H9 (cell line): ENCODE measurements around the gene ASCC2. TPM values are rescaled to one million over a fixed set of nuclear protein-coding genes. Genes with fewer than 3 reads are reported as not detected.

ENCODE experiments used
- DNase-seq: peaks from one replicate; pipeline ENCODE4 v3.0.0-alpha.2; 2017
- H2AFZ ChIP-seq: one replicate; pipeline ENCODE4 v1.6.1; 2013; ENCODE audit warnings: mild to moderate bottlenecking, low read length, control low read depth, moderate library complexity
- H2AK5ac ChIP-seq: 2 replicates; pipeline ENCODE4 v1.6.1; 2013; ENCODE audit warnings: low read length, control low read depth, mixed read lengths; ENCODE audit not compliant: insufficient read length
- H2BK120ac ChIP-seq: one replicate; pipeline ENCODE4 v1.6.1; 2013; ENCODE audit warnings: low read depth, mild to moderate bottlenecking, low read length, control low read depth, inconsistent platforms; ENCODE audit not compliant: poor library complexity, severe bottlenecking
- H2BK12ac ChIP-seq: 2 replicates; pipeline ENCODE4 v1.6.1; 2013; ENCODE audit warnings: low read length, control low read depth, mixed read lengths, low read depth; ENCODE audit not compliant: insufficient read length
- H2BK15ac ChIP-seq: 2 replicates; pipeline ENCODE4 v1.6.1; 2013; ENCODE audit warnings: low read depth, low read length, control low read depth
- H2BK20ac ChIP-seq: one replicate; pipeline ENCODE4 v1.6.1; 2013; ENCODE audit warnings: low read depth, mild to moderate bottlenecking, low read length, control low read depth, inconsistent platforms; ENCODE audit not compliant: poor library complexity, severe bottlenecking
- H2BK5ac ChIP-seq: 2 replicates; pipeline ENCODE4 v1.6.1; 2013; ENCODE audit warnings: low read length, control low read depth, mixed read lengths; ENCODE audit not compliant: insufficient read length
- H3K14ac ChIP-seq: 2 replicates; pipeline ENCODE4 v1.6.1; 2013; ENCODE audit warnings: low read length, control low read depth; ENCODE audit not compliant: insufficient read depth
- H3K18ac ChIP-seq: 2 replicates; pipeline ENCODE4 v1.6.1; 2013; ENCODE audit warnings: low read depth, mild to moderate bottlenecking, mixed read lengths, low read length, control low read depth; ENCODE audit not compliant: insufficient read length
- H3K23ac ChIP-seq: 2 replicates; pipeline ENCODE4 v1.6.1; 2013; ENCODE audit warnings: low read length, control low read depth, mixed read lengths, low read depth; ENCODE audit not compliant: insufficient read length
- H3K23me2 ChIP-seq: 2 replicates; pipeline ENCODE4 v1.6.1; 2013; ENCODE audit warnings: low read depth, mild to moderate bottlenecking, mixed read lengths, low read length, control low read depth; ENCODE audit not compliant: insufficient read length, poor library complexity, severe bottlenecking
- H3K27ac ChIP-seq: 2 replicates; pipeline ENCODE4 v1.5.1; 2013; ENCODE audit warnings: low read length, control low read depth, mixed read lengths, low read depth; ENCODE audit not compliant: insufficient read length
- H3K27me3 ChIP-seq: 2 replicates; pipeline ENCODE4 v1.6.1; 2013; ENCODE audit warnings: low read length, control low read depth, inconsistent platforms; ENCODE audit not compliant: insufficient read depth
- H3K4ac ChIP-seq: 2 replicates; pipeline ENCODE4 v1.6.1; 2013; ENCODE audit warnings: low read depth, mild to moderate bottlenecking, control low read depth, inconsistent platforms, low read length, moderate library complexity
- H3K4me1 ChIP-seq: 2 replicates; pipeline ENCODE4 v1.6.1; 2013; ENCODE audit warnings: low read length, control low read depth, inconsistent platforms; ENCODE audit not compliant: insufficient read depth
- H3K4me2 ChIP-seq: 2 replicates; pipeline ENCODE4 v1.6.1; 2013; ENCODE audit warnings: low read length, control low read depth, mixed read lengths; ENCODE audit not compliant: insufficient read length, insufficient read depth
- H3K56ac ChIP-seq: 2 replicates; pipeline ENCODE4 v1.6.1; 2013; ENCODE audit warnings: low read depth, mild to moderate bottlenecking, mixed read lengths, low read length, control low read depth; ENCODE audit not compliant: insufficient read length
- H3K79me1 ChIP-seq: 2 replicates; pipeline ENCODE4 v1.6.1; 2013; ENCODE audit warnings: low read depth, mild to moderate bottlenecking, moderate library complexity, low read length, control low read depth, inconsistent platforms; ENCODE audit not compliant: insufficient read depth, poor library complexity, severe bottlenecking
- H3K79me2 ChIP-seq: 2 replicates; pipeline ENCODE4 v1.6.1; 2013; ENCODE audit warnings: low read length, control low read depth, inconsistent platforms; ENCODE audit not compliant: insufficient read depth
- H3K9ac ChIP-seq: 2 replicates; pipeline ENCODE4 v1.6.1; 2013; ENCODE audit warnings: low read length, control low read depth, mixed read lengths; ENCODE audit not compliant: insufficient read length; ENCODE audit errors: extremely low read depth
- H3K9me3 ChIP-seq: one replicate; pipeline ENCODE4 v1.6.1; 2013; ENCODE audit warnings: low read depth, low read length, inconsistent platforms; ENCODE audit not compliant: control insufficient read depth
- H3T11ph ChIP-seq: one replicate; pipeline ENCODE4 v1.6.1; 2013; ENCODE audit warnings: mild to moderate bottlenecking, low read length, control low read depth, inconsistent platforms
- H4K20me1 ChIP-seq: one replicate; pipeline ENCODE4 v1.6.1; 2013; ENCODE audit not compliant: control insufficient read depth, insufficient read length, insufficient read depth
- H4K5ac ChIP-seq: 2 replicates; pipeline ENCODE4 v1.6.1; 2013; ENCODE audit warnings: low read depth, mild to moderate bottlenecking, mixed read lengths, low read length, control low read depth; ENCODE audit not compliant: insufficient read length
- H4K8ac ChIP-seq: replicated peaks from 2 replicates; pipeline ENCODE4 v1.6.1; 2013; ENCODE audit warnings: low read length, control low read depth, mixed read lengths, low read depth; ENCODE audit not compliant: insufficient read length
- H4K91ac ChIP-seq: 2 replicates; pipeline ENCODE4 v1.6.1; 2013; ENCODE audit warnings: low read depth, mild to moderate bottlenecking, moderate library complexity, mixed read lengths, low read length, control low read depth; ENCODE audit not compliant: insufficient read length
- H3K27ac Mint-ChIP-seq, 3 experiments: 2 replicates in 2 of 3; 3 replicates in 1 of 3; pipeline ENCODE4 v1.8.0; 2020 to 2021; ENCODE audit warnings: mixed read lengths in 3 of 3, mild to moderate bottlenecking in 1 of 3, moderate library complexity in 1 of 3
- H3K27me3 Mint-ChIP-seq: 2 replicates; pipeline ENCODE4 v1.8.0; 2021; ENCODE audit warnings: low read depth, mild to moderate bottlenecking, moderate library complexity, mixed read lengths
- H3K36me3 Mint-ChIP-seq, 3 experiments: 2 replicates in 2 of 3; 3 replicates in 1 of 3; pipeline ENCODE4 v1.8.0; 2020 to 2021; ENCODE audit warnings: low read depth in 3 of 3, mixed read lengths in 3 of 3; ENCODE audit not compliant: insufficient read depth in 1 of 3
- H3K4me1 Mint-ChIP-seq, 2 experiments: 2 replicates each; pipeline ENCODE4 v1.8.0; 2020; ENCODE audit warnings: mixed read lengths in 2 of 2
- H3K4me3 Mint-ChIP-seq, 2 experiments: 2 replicates in 1 of 2; 3 replicates in 1 of 2; pipeline ENCODE4 v1.8.0; 2020 to 2021; ENCODE audit warnings: mild to moderate bottlenecking in 2 of 2, mixed read lengths in 2 of 2, moderate library complexity in 1 of 2
- H3K9me3 Mint-ChIP-seq, 2 experiments: 2 replicates in 1 of 2; 3 replicates in 1 of 2; pipeline ENCODE4 v1.8.0; 2020; ENCODE audit warnings: mild to moderate bottlenecking in 2 of 2, mixed read lengths in 2 of 2, moderate library complexity in 1 of 2
- WGBS: extraction: QIAGEN DNeasy Blood & Tissue Kit; methylation state at CpG from one replicate; pipeline ENCODE4 v1.1.7; 2013; ENCODE audit warnings: missing lambda C conversion rate, low lambda C conversion rate, mixed read lengths; ENCODE audit not compliant: insufficient read length; ENCODE audit errors: extremely low coverage; 5-methylcytosine and 5-hydroxymethylcytosine counted together
- total RNA-seq: library from RNA; stranded (reverse); gene quantifications from 2 replicates; pipeline ENCODE4 v1.2.1, GENCODE V29; 2021
- TF ChIP-seq, protein P1 (sequence below): fragments of 200-600 bp; sonication (generic); conservative IDR thresholded peaks from 3 replicates; pipeline ENCODE4 v1.8.0; 2021; ENCODE audit warnings: antibody characterized with exemption, mild to moderate bottlenecking

ASCC2 gene
- total RNA-seq, 1 experiment from 2014 or later: 48.2 TPM

GRCh38 chr22:29795663-29796062 lies 42.4 kb downstream of the ASCC2 start:
- H3K14ac ChIP-seq: no peak overlapping the region
- Mint-ChIP-seq H3K4me3 (no peak overlapping the region), H3K9me3 (no peaks in the 10 kb centered on the region), H3K27ac (no peak overlapping the region; a peak in 1 of 7 replicates), H3K36me3 (peaks cover 6 to 56% (median 7%) of the 10 kb centered on the region in 3 experiments; a peak in 5 of 7 replicates), H3K4me1 (peaks cover 0 to 3% of the 10 kb centered on the region in 2 experiments; a peak in 1 of 4 replicates), H3K27me3 (no peaks in the 10 kb centered on the region)
- H3K23ac ChIP-seq: no peak overlapping the region
- no peaks in the 10 kb centered on the region for H4K20me1 ChIP-seq
- no peak overlapping the region for H2BK5ac ChIP-seq
- no CpG with 5 or more reads among the region's 5 CpGs for WGBS
- H3K4me1 ChIP-seq: no peaks in the 10 kb centered on the region
- no peaks in the 10 kb centered on the region for H3K9me3 ChIP-seq
- no peak overlapping the region for H3K56ac ChIP-seq
- H4K91ac ChIP-seq: no peak overlapping the region
- H2BK12ac ChIP-seq: no peak overlapping the region
- no peaks in the 10 kb centered on the region for H3K23me2 ChIP-seq
- no peak overlapping the region for H2BK20ac ChIP-seq
- H2BK120ac ChIP-seq: no peak overlapping the region
- no peak overlapping the region for H3K9ac ChIP-seq
- no peak overlapping the region for H4K8ac ChIP-seq
- H2AK5ac ChIP-seq: no peak overlapping the region
- TF ChIP-seq, protein P1, sequence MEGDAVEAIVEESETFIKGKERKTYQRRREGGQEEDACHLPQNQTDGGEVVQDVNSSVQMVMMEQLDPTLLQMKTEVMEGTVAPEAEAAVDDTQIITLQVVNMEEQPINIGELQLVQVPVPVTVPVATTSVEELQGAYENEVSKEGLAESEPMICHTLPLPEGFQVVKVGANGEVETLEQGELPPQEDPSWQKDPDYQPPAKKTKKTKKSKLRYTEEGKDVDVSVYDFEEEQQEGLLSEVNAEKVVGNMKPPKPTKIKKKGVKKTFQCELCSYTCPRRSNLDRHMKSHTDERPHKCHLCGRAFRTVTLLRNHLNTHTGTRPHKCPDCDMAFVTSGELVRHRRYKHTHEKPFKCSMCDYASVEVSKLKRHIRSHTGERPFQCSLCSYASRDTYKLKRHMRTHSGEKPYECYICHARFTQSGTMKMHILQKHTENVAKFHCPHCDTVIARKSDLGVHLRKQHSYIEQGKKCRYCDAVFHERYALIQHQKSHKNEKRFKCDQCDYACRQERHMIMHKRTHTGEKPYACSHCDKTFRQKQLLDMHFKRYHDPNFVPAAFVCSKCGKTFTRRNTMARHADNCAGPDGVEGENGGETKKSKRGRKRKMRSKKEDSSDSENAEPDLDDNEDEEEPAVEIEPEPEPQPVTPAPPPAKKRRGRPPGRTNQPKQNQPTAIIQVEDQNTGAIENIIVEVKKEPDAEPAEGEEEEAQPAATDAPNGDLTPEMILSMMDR: no peak
- no peaks in the 10 kb centered on the region for H3K79me1 ChIP-seq
- no peak overlapping the region for H3T11ph ChIP-seq
- H3K27me3 ChIP-seq: no peaks in the 10 kb centered on the region
- no peak overlapping the region for H3K27ac ChIP-seq
- H3K4ac ChIP-seq: no peak overlapping the region
- H3K4me2 ChIP-seq: no peak overlapping the region
- H3K18ac ChIP-seq: no peak overlapping the region
- H4K5ac ChIP-seq: no peak overlapping the region
- no peak overlapping the region for H2AFZ ChIP-seq
- DNase-seq: no peak
- no peaks in the 10 kb centered on the region for H3K79me2 ChIP-seq
- H2BK15ac ChIP-seq: no peak overlapping the region
